ENCODE results near the gene BUD13.

- TF ChIP-seq CTCF (IDR thresholded peaks at IDR 0.05; ENCODE audit: insufficient read depth, low read length), result no peak
- no peak for TF ChIP-seq POLR2AphosphoS5 (IDR thresholded peaks at IDR 0.05; ENCODE audit: low read depth)
Observed at GRCh38 chr11:116700586-116701220, 72.1 kb downstream of the BUD13 start.
